Keratinocyte (primary cell): ENCODE results near the gene BGN.

Experiments used
- EZH2 ChIP-seq: IDR thresholded peaks from one replicate; pipeline ENCODE4 v1.6.1; 2012; ENCODE audit warnings: inconsistent platforms, mild to moderate bottlenecking, low read length, moderate library complexity
- TF ChIP-seq, protein P1 (sequence below), 3 experiments: IDR thresholded peaks in 1 of 3; conservative IDR thresholded peaks in 1 of 3; optimal IDR thresholded peaks in 1 of 3; 2 replicates in 2 of 3; 3 replicates in 1 of 3; pipeline versions ENCODE3 to v1.5.1; 2011; ENCODE audit warnings: low read length in 3 of 3, mild to moderate bottlenecking in 3 of 3, moderate library complexity in 2 of 3, control low read depth in 1 of 3, inconsistent platforms in 1 of 3; ENCODE audit not compliant: insufficient read depth in 2 of 3; ENCODE audit errors: extremely low read depth in 1 of 3

DNA sequence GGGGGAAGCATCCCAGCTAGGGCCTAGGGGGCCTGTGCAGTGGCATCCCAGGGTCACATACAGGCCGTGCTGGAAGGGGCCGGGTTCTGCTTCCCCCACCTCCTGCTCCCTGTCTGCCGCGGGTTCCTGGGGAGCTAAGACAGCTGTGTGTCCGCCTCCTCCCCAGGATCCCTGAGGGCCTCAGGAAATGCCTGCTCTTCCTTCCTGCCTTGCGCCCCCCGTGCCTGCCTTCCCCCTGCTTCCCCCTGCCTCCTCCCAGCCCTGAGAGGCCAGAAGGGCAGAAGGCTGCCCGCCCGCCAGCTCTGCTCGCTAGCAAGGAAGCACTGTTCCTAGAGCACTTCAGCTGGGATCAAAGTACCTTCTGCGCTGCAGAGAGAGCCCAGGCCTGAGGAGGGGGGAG lies 2.9 kb upstream of the BGN start:
- TF ChIP-seq, protein P1, sequence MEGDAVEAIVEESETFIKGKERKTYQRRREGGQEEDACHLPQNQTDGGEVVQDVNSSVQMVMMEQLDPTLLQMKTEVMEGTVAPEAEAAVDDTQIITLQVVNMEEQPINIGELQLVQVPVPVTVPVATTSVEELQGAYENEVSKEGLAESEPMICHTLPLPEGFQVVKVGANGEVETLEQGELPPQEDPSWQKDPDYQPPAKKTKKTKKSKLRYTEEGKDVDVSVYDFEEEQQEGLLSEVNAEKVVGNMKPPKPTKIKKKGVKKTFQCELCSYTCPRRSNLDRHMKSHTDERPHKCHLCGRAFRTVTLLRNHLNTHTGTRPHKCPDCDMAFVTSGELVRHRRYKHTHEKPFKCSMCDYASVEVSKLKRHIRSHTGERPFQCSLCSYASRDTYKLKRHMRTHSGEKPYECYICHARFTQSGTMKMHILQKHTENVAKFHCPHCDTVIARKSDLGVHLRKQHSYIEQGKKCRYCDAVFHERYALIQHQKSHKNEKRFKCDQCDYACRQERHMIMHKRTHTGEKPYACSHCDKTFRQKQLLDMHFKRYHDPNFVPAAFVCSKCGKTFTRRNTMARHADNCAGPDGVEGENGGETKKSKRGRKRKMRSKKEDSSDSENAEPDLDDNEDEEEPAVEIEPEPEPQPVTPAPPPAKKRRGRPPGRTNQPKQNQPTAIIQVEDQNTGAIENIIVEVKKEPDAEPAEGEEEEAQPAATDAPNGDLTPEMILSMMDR (optimal IDR thresholded peaks at IDR 0.05 in 1 of 3, IDR thresholded peaks at IDR 0.05 in 1 of 3, conservative IDR thresholded peaks at IDR 0.05 in 1 of 3; ENCODE audit: extremely low read depth in 1 of 3, insufficient read depth in 2 of 3, low read length in 3 of 3): no peak
- TF ChIP-seq EZH2: no peak
